HCT116 (cell line): Measurements from ENCODE around the gene SAMD4A. TPM values are rescaled to one million over a fixed set of nuclear protein-coding genes. Genes with fewer than 3 reads are reported as not detected.

Experiments used
- ATAC-seq: fragments of 200-7000 bp; cut with Tn5 transposase; 2 replicates; pipeline ENCODE4 v1.9.1; 2020; ENCODE audit warnings: mild to moderate bottlenecking, moderate library complexity
- BruUV-seq: library from RNA; stranded (reverse); fragments of 400-500 nt; replicated peaks from 2 replicates; lab custom pipeline; 2021; lab: Mats Ljungman, UMichigan
- CTCF ChIA-PET: fragments of 300-600 bp; sonication (Branson Sonifier 250); formaldehyde crosslinking; loops from one replicate; lab custom pipeline; 2021; ENCODE audit warnings: antibody characterized with exemption; lab: Charles Lee
- POLR2A ChIA-PET: fragments of 300-600, 350-600 bp; sonication (Branson Sonifier 250); formaldehyde crosslinking; loops from one replicate; lab custom pipeline; 2021; ENCODE audit warnings: antibody characterized with exemption; lab: Charles Lee
- RAD21 ChIA-PET, 2 experiments: fragments of 300-600 bp; sonication (Branson Sonifier 250); formaldehyde crosslinking; loops; one replicate each; lab custom pipeline; 2023; ENCODE audit warnings: low total read pairs in 2 of 2; ENCODE audit not compliant: uncharacterized antibody in 2 of 2, unreplicated experiment in 2 of 2, low non-redundant PET in 1 of 2; lab: Charles Lee
- DNase-seq: peaks from one replicate; pipeline ENCODE4 v3.0.0-alpha.2; 2010; ENCODE audit warnings: low read depth, low spot score
- H2AFZ ChIP-seq: fragments of 200-600 bp; shearing (Covaris generic), sonication (generic); 2 replicates; pipeline ENCODE4 v1.6.1; 2017; ENCODE audit warnings: low read depth, mixed run types, mixed read lengths, antibody characterized with exemption, low read length; ENCODE audit not compliant: poor library complexity, severe bottlenecking
- H3K27ac ChIP-seq: 2 replicates; pipeline ENCODE4 v1.5.1; 2012; ENCODE audit warnings: low read depth, low read length
- H3K27me3 ChIP-seq: fragments of 200-600 bp; sonication (generic); 2 replicates; pipeline ENCODE4 v1.6.1; 2016; ENCODE audit warnings: mixed run types, low read length, mixed read lengths; ENCODE audit not compliant: insufficient read depth
- H3K36me3 ChIP-seq, 2 experiments: fragments of 200-500 bp in 1 of 2; fragments of 200-600 bp in 1 of 2; sonication (Bioruptor generic) in 1 of 2; sonication (generic) in 1 of 2; 2 replicates each; pipeline versions ENCODE4 v1.5.1 to v1.6.1; 2014 to 2016; ENCODE audit warnings: low read length in 2 of 2, inconsistent platforms in 1 of 2, mixed read lengths in 1 of 2, mixed run types in 1 of 2; ENCODE audit not compliant: insufficient read depth in 2 of 2, control insufficient read depth in 1 of 2
- H3K4me1 ChIP-seq, 2 experiments: fragments of 200-600 bp in 1 of 2; sonication (generic) in 1 of 2; 2 replicates each; pipeline versions ENCODE4 v1.5.1 to v1.6.1; 2012 to 2017; ENCODE audit warnings: low read length in 2 of 2, inconsistent platforms in 1 of 2, mild to moderate bottlenecking in 1 of 2, mixed read lengths in 1 of 2, mixed run types in 1 of 2, moderate library complexity in 1 of 2; ENCODE audit not compliant: insufficient read depth in 2 of 2, control insufficient read depth in 1 of 2
- H3K4me2 ChIP-seq: fragments of 200-600 bp; sonication (generic); 2 replicates; pipeline ENCODE4 v1.6.1; 2017; ENCODE audit warnings: mixed run types, low read length, mixed read lengths
- H3K4me3 ChIP-seq, 2 experiments: fragments of 200-600 bp in 1 of 2; sonication (generic) in 1 of 2; replicated peaks in 1 of 2; 2 replicates each; pipeline ENCODE4 v1.5.1; 2011 to 2016; ENCODE audit warnings: low read length in 2 of 2, control low read depth in 1 of 2, low read depth in 1 of 2, mild to moderate bottlenecking in 1 of 2, mixed read lengths in 1 of 2, mixed run types in 1 of 2
- H3K79me2 ChIP-seq: fragments of 200-600 bp; sonication (generic); 2 replicates; pipeline ENCODE4 v1.6.1; 2017; ENCODE audit warnings: mild to moderate bottlenecking, mixed run types, low read length, moderate library complexity, mixed read lengths; ENCODE audit not compliant: insufficient read depth
- H3K9ac ChIP-seq: fragments of 200-600 bp; sonication (generic); 2 replicates; pipeline ENCODE4 v1.6.1; 2016; ENCODE audit warnings: low read length, mixed read lengths
- H3K9me2 ChIP-seq: fragments of 200-600 bp; sonication (generic), shearing (Covaris generic); 2 replicates; pipeline ENCODE4 v1.6.1; 2017; ENCODE audit warnings: mixed run types, mild to moderate bottlenecking, moderate library complexity; ENCODE audit not compliant: insufficient read depth
- H3K9me3 ChIP-seq, 2 experiments: fragments of 200-500 bp in 1 of 2; fragments of 200-600 bp in 1 of 2; sonication (Bioruptor generic) in 1 of 2; sonication (generic) in 1 of 2; 2 replicates each; pipeline ENCODE4 v1.6.1; 2014 to 2017; ENCODE audit warnings: low read length in 2 of 2, mixed read lengths in 2 of 2, inconsistent platforms in 1 of 2, low read depth in 1 of 2, mild to moderate bottlenecking in 1 of 2, mixed run types in 1 of 2, moderate library complexity in 1 of 2; ENCODE audit not compliant: control insufficient read depth in 1 of 2, insufficient read depth in 1 of 2
- H4K20me1 ChIP-seq: fragments of 200-600 bp; sonication (generic), shearing (Covaris generic); 2 replicates; pipeline ENCODE4 v1.6.1; 2017; ENCODE audit warnings: mixed run types, mild to moderate bottlenecking, moderate library complexity; ENCODE audit not compliant: insufficient read depth
- ELF1 ChIP-seq: IDR thresholded peaks from 2 replicates; pipeline ENCODE4 v1.6.1; 2012; ENCODE audit warnings: low read depth, borderline replicate concordance
- EZH2 ChIP-seq: fragments of 200-600 bp; sonication (generic); IDR thresholded peaks from 2 replicates; pipeline ENCODE4 v1.6.1; 2017; ENCODE audit warnings: antibody characterized with exemption, mixed run types
- POLR2AphosphoS5 ChIP-seq: IDR thresholded peaks from 2 replicates; pipeline ENCODE4 v1.6.1; 2011; ENCODE audit warnings: mild to moderate bottlenecking, low read depth, low read length, moderate library complexity
- SRF ChIP-seq: IDR thresholded peaks from 2 replicates; pipeline ENCODE4 v1.6.1; 2012; ENCODE audit warnings: low read depth
- YY1 ChIP-seq: IDR thresholded peaks from 2 replicates; pipeline ENCODE4 v1.6.1; 2011; ENCODE audit warnings: low read length, low read depth, moderate library complexity, mild to moderate bottlenecking; ENCODE audit not compliant: insufficient replicate concordance; ENCODE audit errors: extremely low read depth
- ZFX ChIP-seq: fragments of 450-650 bp; IDR thresholded peaks from 2 replicates; pipeline ENCODE4 v1.6.1; 2017
- intact Hi-C: fragments of 100-400 bp; cut with micrococcal nuclease; formaldehyde crosslinking; loops from 2 replicates; pipeline ENCODE4 v1.10.0; 2022
- total RNA-seq: library from RNA; stranded (reverse); gene quantifications from one replicate; pipeline ENCODE4 v1.2.1, GENCODE V29; 2021; ENCODE audit not compliant: unreplicated experiment
- TF ChIP-seq, protein P1 (sequence below): IDR thresholded peaks from 2 replicates; pipeline ENCODE4 v1.6.1; 2012
- TF ChIP-seq, protein P2 (sequence below): IDR thresholded peaks from 2 replicates; pipeline ENCODE4 v1.6.1; 2011; ENCODE audit warnings: mild to moderate bottlenecking, low read length, moderate library complexity; ENCODE audit not compliant: insufficient replicate concordance; ENCODE audit errors: extremely low read depth
- TF ChIP-seq, protein P3 (sequence below), 3 experiments: fragments of 200-600 bp in 1 of 3; sonication (generic) in 1 of 3; IDR thresholded peaks in 2 of 3; conservative IDR thresholded peaks in 1 of 3; 2 replicates each; pipeline ENCODE4 v1.5.1; 2012 to 2017; ENCODE audit warnings: low read depth in 2 of 3, low read length in 2 of 3, antibody characterized with exemption in 1 of 3, borderline replicate concordance in 1 of 3, control low read depth in 1 of 3, mild to moderate bottlenecking in 1 of 3, mixed read lengths in 1 of 3, mixed run types in 1 of 3, moderate library complexity in 1 of 3; ENCODE audit not compliant: insufficient read depth in 1 of 3

The SAMD4A gene
- total RNA-seq, 1 experiment from 2014 or later, result 9.0 TPM

DNA sequence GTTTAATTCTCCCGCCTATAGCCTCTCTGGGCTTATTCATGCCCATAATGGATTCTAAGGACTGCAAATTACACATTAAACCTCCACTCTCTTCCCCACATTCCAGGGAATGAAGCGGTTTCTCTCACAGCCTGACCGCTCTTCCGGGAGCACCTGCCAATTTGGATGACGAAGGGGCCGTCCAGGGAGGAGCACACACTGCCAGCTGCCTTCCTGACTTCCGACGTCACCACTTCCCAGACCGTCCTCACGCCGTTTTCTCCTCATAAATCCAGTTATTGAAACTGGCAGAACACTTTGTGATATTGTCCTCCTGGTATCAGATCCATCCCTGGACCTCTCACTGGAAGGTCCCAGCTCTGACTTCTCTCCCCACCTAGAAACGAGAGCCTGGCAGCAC lies 248.1 kb downstream of the SAMD4A start (continued):
- TF ChIP-seq, protein P1, sequence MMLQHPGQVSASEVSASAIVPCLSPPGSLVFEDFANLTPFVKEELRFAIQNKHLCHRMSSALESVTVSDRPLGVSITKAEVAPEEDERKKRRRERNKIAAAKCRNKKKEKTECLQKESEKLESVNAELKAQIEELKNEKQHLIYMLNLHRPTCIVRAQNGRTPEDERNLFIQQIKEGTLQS, result no peak

DNA sequence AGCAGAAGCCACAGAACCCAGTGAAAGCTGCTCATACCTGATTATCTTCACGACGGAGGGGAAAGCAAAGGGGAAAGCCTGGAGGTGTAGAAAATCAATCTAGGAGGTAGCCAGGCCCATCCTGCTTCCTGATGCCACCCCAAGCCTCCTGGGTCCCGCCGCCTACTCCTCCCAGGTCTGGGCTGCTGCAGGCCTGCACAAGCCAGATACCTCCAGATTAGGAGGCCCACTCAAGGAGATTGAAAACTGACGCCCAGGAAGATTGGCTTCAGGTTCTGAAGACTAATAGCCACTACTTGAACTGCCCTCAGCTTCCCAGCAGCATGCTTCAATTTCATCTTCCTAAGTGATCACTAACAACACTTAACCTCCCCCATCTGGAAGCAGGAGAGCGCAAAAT lies 248.6 kb downstream of the SAMD4A start:
- Histone ChIP-seq H3K27me3 (no peaks in the 10 kb centered on the region), H3K36me3 (no peaks in the 10 kb centered on the region), H3K9me2 (0 out of 2 replicates have a peak, but pooled peaks cover 4% of the 10 kb centered on the region), H3K9ac (no peak overlapping the region)
- ATAC-seq, result no peak
- POLR2A ChIA-PET, result no interaction called here
- TF ChIP-seq, protein P2, sequence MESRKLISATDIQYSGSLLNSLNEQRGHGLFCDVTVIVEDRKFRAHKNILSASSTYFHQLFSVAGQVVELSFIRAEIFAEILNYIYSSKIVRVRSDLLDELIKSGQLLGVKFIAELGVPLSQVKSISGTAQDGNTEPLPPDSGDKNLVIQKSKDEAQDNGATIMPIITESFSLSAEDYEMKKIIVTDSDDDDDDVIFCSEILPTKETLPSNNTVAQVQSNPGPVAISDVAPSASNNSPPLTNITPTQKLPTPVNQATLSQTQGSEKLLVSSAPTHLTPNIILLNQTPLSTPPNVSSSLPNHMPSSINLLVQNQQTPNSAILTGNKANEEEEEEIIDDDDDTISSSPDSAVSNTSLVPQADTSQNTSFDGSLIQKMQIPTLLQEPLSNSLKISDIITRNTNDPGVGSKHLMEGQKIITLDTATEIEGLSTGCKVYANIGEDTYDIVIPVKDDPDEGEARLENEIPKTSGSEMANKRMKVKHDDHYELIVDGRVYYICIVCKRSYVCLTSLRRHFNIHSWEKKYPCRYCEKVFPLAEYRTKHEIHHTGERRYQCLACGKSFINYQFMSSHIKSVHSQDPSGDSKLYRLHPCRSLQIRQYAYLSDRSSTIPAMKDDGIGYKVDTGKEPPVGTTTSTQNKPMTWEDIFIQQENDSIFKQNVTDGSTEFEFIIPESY, result no peak
- TF ChIP-seq POLR2AphosphoS5 (no peak), ELF1 (no peak), YY1 (no peak), ZFX (no peak), SRF (no peak), EZH2 (no peak)
- TF ChIP-seq, protein P3, sequence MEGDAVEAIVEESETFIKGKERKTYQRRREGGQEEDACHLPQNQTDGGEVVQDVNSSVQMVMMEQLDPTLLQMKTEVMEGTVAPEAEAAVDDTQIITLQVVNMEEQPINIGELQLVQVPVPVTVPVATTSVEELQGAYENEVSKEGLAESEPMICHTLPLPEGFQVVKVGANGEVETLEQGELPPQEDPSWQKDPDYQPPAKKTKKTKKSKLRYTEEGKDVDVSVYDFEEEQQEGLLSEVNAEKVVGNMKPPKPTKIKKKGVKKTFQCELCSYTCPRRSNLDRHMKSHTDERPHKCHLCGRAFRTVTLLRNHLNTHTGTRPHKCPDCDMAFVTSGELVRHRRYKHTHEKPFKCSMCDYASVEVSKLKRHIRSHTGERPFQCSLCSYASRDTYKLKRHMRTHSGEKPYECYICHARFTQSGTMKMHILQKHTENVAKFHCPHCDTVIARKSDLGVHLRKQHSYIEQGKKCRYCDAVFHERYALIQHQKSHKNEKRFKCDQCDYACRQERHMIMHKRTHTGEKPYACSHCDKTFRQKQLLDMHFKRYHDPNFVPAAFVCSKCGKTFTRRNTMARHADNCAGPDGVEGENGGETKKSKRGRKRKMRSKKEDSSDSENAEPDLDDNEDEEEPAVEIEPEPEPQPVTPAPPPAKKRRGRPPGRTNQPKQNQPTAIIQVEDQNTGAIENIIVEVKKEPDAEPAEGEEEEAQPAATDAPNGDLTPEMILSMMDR (IDR thresholded peaks at IDR 0.05 in 2 of 3, conservative IDR thresholded peaks at IDR 0.05 in 1 of 3; ENCODE audit: borderline replicate concordance in 1 of 3, insufficient read depth in 1 of 3, low read depth in 2 of 3, low read length in 2 of 3), result no peak
- TF ChIP-seq, protein P1, result no peak
- TF ChIP-seq, all 23 proteins: peak for 0
- no peak overlapping the region for H3K4me2 ChIP-seq
- CTCF ChIA-PET, result interaction anchor here (0.7 kb wide), 1 partner anchor 10 kb away, joined by 3 read pairs; no protein-coding TSS in a partner anchor
- RAD21 ChIA-PET, result no interaction called here
- H3K4me3 ChIP-seq, result no peak overlapping the region
- intact Hi-C loops, result no loop called here
- H3K9me3 ChIP-seq, result no peaks in the 10 kb centered on the region
- H2AFZ ChIP-seq, result no peak overlapping the region
- no peaks in the 10 kb centered on the region for H3K79me2 ChIP-seq
- BruUV-seq, result no TSS peak
- H4K20me1 ChIP-seq, result no peaks in the 10 kb centered on the region
- no peak overlapping the region for H3K27ac ChIP-seq
- no peak for DNase-seq
- no peaks in the 10 kb centered on the region for H3K4me1 ChIP-seq
